HG03439 (cell line): ENCODE measurements around the gene B4GALT2.

Source experiments
- ATAC-seq: cut with Tn5 transposase; IDR thresholded peaks from one replicate; pipeline ENCODE4 v1.9.1; 2021; ENCODE audit warnings: mild to moderate bottlenecking, moderate library complexity; ENCODE audit not compliant: unreplicated experiment

Gene B4GALT2

GRCh38 chr1:43969746-43970466 lies 9.1 kb upstream of the B4GALT2 start, which contains the start of gene DPH2:
DPH2 (plus strand) TSS chr1:43970010; CDS start chr1:43970176, 166 bp downstream.
- ATAC-seq: peak; percentile 66

DNA sequence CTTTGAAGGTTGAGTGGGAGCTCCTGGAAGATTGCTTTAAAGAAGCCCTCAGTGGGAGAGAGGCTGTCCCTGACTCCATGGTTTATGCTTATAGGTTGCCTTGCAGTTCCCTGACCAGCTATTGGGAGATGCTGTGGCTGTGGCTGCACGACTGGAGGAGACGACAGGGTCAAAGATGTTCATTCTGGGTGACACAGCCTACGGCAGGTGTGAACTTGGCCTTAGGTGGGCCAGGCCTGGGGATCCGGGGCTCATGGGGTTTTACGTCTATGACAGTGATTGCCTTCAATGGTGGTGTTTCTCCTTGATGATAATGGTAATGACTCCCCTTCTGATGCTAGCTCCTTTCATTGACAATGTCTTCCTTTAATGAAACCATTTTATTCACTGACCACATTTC lies 8.5 kb upstream of the B4GALT2 start:
- ATAC-seq: no peak

GRCh38 chr1:43970911-43971310 lies 8.1 kb upstream of the B4GALT2 start:
- no peak for ATAC-seq

DNA sequence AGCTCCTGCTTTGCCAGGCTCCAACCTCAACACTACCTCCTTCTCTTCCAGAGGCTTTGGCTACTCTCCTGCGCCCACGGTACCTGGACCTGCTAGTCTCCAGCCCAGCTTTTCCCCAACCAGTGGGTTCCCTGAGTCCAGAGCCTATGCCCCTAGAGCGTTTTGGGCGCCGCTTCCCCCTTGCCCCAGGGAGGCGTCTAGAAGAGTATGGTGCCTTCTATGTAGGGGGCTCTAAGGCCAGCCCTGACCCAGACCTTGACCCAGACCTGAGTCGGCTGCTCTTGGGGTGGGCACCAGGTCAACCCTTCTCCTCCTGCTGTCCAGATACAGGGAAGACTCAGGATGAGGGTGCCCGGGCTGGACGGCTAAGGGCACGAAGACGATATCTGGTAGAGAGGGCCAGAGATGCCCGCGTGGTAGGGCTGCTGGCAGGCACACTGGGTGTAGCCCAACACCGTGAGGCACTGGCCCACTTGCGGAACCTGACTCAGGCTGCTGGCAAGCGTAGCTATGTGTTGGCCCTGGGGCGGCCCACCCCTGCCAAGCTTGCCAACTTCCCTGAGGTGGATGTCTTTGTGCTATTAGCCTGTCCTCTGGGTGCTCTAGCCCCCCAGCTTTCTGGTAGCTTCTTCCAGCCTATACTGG lies 7.6 kb upstream of the B4GALT2 start:
- ATAC-seq: no peak

DNA sequence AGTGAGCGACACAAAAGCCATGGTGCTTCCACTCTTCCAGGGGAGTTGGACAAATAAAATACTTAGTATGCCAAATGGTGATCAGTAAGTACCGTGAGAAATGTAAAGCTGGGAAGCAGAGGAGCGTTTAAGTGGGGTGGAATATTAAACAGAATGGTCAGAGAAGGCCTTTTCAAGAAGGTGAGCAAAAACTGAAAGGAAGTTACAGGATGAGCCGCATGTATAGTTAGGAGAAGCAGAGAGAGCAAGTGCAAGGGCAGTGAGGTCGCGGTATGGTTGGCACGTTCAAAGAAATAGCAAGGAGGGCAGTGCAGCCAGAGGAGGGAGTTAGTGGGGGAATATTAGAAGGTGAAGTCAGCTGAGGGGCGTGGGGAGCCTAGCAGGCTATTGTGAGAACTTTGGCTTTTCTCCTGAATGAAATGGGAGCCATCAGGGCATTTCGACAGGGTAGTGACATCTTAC lies 5.0 kb upstream of the B4GALT2 start:
- ATAC-seq: no peak

DNA sequence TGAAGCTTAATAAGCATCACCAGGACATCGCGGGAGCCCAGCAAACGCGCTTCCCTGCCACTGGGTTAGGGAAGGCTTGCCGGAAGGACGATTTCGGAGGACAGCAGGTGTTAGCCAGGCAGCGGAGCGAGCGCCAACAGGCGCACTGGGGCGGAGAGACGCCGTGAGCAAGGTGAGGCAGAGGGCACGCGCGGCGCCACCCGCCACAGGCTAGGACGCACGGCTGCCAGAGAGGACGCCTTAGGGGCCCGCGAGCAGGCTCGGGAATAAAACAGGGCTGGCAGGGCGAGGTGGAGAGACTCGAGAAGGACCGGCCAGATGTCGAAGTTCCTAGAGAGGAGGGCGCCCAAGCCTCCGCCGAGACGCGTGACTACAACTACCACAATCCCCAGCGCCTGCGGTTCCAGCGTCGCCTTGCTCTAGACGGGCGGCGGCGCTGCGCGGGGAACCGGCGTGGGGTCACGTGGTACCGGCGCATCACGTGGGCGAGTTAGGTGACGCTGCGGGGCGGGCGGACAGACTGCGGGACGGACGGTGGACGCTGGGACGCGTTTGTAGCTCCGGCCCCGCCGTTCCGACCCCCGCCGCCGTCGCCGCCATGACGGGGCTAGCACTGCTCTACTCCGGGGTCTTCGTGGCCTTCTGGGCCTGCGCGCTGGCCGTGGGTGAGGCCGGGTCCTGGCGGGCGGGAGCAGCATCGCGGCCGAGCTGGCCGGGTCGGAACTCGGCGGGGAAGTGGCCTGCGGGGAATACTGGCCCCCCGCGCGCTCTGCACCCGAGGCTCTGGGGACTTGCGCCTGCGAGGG lies 4.4 kb upstream of the B4GALT2 start, which contains the start of gene ATP6V0B:
Gene ATP6V0B (plus strand): TSS at position 518 of the 806 bp plus-strand sequence. CDS start 81 bp downstream, at position 599.
- peak; percentile 63 for ATAC-seq

DNA sequence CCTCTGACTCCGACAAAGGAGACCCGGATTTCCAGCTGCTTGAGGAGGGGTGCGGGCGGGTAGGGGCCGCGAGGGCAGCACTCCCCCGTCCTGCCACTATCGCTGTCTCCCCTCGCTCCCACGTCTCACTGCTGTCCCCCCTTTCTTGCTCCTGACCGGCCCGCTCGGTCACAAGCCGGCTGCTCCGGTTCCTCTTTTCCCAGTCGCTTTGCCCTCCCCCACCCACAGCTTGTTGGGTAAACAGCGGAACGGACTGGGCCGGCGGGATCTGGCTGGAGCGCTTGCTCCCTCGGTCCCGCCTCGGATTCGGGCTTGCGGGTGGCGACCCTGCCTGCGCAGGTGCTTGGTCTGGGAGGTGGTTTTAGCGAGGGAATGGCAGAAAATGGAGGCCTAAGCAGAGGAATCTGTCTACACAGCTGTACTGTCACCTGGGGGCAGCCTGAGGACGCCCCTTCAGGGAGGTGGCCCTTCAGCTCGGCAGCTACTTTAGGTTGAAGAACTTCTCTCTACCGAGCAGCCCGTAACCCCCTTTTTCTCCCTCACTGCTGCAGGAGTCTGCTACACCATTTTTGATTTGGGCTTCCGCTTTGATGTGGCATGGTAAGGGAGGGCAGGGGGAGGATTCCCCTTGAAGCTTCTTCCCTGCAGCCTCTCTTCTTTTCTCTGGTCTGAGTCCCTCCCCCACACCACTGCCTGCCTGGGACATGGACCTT lies 3.6 kb upstream of the B4GALT2 start:
- no peak for ATAC-seq

GRCh38 chr1:43976045-43976444 lies 3.0 kb upstream of the B4GALT2 start:
- no peak for ATAC-seq

DNA sequence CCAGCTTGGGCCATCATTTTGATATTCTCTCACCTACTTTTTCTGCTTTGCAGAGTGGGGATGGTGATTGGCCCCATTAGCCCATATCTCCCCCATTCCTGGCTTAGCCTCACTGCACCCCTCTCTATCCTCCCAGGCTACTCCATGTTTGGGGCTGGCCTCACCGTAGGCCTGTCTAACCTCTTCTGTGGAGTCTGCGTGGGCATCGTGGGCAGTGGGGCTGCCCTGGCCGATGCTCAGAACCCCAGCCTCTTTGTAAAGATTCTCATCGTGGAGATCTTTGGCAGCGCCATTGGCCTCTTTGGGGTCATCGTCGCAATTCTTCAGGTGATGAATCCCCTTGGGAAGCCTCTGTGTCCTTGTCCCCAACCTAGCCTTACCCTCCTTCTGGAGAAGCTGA lies 2.1 kb upstream of the B4GALT2 start:
- ATAC-seq: no peak

- ATAC-seq: no peak
Observed at GRCh38 chr1:43977376-43978263, 1.4 kb upstream of the B4GALT2 start.

DNA sequence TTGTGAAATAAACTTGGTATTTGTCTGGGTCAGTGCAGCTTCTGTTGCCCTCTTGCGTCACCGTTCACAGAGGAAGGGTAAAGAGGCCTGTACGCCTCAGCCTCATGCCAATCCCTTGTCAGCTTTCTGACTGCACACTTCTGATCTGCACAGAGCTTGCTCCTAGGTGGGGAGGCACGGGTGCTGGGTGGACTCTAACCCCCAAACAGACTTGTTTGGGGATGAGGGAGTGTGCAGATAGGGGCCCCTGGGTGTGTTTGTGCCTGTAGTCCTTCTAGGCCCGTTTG lies 803 bp upstream of the B4GALT2 start:
- no peak for ATAC-seq

DNA sequence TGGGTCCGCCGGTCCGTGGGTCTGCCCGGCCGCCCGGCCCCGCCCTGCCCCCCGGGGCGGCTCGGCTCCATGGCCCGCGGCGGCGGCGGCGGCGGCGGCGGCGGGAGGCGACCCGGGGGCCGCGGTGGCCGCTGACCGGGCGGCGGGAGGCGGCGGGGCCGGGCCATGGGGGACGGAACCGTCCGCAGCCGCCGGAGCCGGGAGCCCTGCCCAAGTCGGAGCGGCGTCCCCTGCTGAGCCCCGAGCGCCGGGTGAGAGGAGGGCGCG lies 184 bp downstream of the B4GALT2 start:
- ATAC-seq: no peak

- no peak for ATAC-seq
Observed at GRCh38 chr1:43979528-43980254, 681 bp downstream of the B4GALT2 start.

DNA sequence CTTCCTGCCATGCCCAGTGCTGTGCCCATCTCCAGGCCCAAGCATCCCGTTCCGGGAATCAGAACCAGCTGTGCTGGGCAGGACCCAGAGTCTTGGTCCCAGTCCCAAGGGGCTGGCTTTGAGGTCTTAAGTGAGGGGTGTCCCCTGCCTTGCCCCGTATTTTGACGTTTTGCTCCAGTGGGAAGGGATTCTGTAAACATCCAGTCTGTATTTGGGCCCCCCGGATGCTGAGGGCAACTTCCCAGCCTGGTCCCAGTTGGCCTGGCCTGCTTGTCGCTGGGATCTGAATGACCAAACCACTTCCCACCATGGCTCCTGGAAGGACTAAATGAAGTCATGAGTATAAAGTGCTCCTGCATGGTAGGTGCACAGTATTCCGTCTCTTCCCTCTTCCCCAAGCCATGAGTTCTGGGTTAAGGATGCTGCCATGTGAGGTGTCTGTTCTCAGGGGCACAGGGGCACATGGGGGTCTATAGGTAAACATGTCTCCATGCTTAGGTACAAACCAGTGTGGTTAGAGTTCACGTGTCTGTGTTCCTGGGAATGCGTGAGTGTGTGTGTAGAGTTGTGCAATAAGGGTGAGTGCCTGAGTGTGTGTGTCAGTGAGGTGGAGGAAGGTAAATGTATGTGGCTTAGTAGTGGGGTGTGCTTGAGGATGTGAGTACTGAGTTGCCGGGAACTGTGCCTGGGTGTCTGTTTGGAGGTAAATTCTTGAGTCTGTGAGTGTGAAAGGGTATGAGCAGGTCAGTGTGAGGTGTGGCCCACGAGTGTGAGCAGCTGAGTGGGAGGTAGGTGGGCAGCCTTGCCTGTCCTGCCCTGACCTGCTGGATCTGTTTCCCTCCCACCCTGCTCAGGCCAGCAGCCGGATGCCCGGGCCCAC lies 1.5 kb downstream of the B4GALT2 start:
- no peak for ATAC-seq

- no peak for ATAC-seq
Observed at GRCh38 chr1:43981135-43981491, 2.1 kb downstream of the B4GALT2 start.

DNA sequence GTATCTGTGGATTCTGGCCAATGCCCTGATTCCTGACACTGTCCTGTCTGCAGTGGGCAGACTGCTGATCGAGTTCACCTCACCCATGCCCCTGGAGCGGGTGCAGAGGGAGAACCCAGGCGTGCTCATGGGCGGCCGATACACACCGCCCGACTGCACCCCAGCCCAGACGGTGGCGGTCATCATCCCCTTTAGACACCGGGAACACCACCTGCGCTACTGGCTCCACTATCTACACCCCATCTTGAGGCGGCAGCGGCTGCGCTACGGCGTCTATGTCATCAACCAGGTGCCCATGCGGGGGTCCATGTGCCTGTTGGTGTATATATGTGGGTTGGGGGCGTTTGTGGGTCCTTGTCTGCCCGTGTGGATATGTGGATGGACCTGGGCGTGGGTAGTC lies 2.6 kb downstream of the B4GALT2 start:
- no peak for ATAC-seq

DNA sequence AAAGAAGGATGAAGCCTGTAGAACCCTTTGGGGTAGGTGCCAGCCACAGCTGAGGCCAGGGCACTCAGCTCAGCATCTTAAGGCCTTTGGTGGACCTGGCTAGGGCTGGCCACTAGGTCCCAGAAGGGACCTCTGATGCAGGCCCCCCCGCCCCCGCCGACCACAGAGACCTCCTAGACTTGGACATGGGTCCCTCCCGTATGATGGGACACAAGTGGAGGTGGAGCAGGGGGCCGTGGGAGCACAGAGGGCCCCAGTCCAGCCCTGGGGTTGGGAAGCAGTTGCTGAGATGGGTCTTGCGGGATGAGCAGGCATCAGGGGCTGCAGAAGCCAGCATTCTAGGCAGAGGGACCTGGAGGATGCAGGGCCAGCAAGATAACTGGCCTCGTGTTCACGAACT lies 3.2 kb downstream of the B4GALT2 start:
- ATAC-seq: no peak

GRCh38 chr1:43982808-43983207 lies 3.8 kb downstream of the B4GALT2 start:
- no peak for ATAC-seq
